ENCODE measurements around the gene EML4.
A peak's percentile ranks its signal among the peaks of the same experiment; 100 is the strongest.

EML4 gene

GRCh38 chr2:42191285-42192009 is 22.3 kb downstream of the EML4 start:
- H3K4me3 Mint-ChIP-seq = no peak overlapping the region
- H3K9me3 Mint-ChIP-seq = no peaks in the 10 kb centered on the region
- H3K36me3 Mint-ChIP-seq (ENCODE audit: low read depth) = peaks cover 8% of the 10 kb centered on the region
- H3K27me3 Mint-ChIP-seq = no peaks in the 10 kb centered on the region
- H3K4me1 Mint-ChIP-seq (ENCODE audit: low read depth) = peaks cover 33% of the 10 kb centered on the region
- no peak overlapping the region for H3K27ac Mint-ChIP-seq
- intact Hi-C loops (cut with micrococcal nuclease) = no loop called here

GRCh38 chr2:42192010-42192373 is 22.8 kb downstream of the EML4 start:
- Mint-ChIP-seq H3K27me3 (no peaks in the 10 kb centered on the region), H3K27ac (no peak overlapping the region), H3K9me3 (no peaks in the 10 kb centered on the region), H3K4me1 (ENCODE audit: low read depth) (peaks cover 38% of the 10 kb centered on the region), H3K36me3 (ENCODE audit: low read depth) (peaks cover 8% of the 10 kb centered on the region), H3K4me3 (no peak overlapping the region)
- intact Hi-C loops (cut with micrococcal nuclease) = no loop called here

GRCh38 chr2:42192652-42193566 is 23.8 kb downstream of the EML4 start:
- peaks cover 8% of the 10 kb centered on the region for H3K36me3 Mint-ChIP-seq (ENCODE audit: low read depth)
- H3K27me3 Mint-ChIP-seq = peaks cover 1% of the 10 kb centered on the region
- peak overlapping the region; percentile 47 for H3K27ac Mint-ChIP-seq
- intact Hi-C loops (cut with micrococcal nuclease) = no loop called here
- H3K9me3 Mint-ChIP-seq = no peaks in the 10 kb centered on the region
- H3K4me3 Mint-ChIP-seq = no peak overlapping the region
- peaks cover 42% of the 10 kb centered on the region for H3K4me1 Mint-ChIP-seq (ENCODE audit: low read depth)

- Mint-ChIP-seq H3K9me3 (no peaks in the 10 kb centered on the region), H3K27ac (peak overlapping the region; percentile 47), H3K36me3 (ENCODE audit: low read depth) (peaks cover 11% of the 10 kb centered on the region), H3K4me3 (no peak overlapping the region), H3K27me3 (peaks cover 9% of the 10 kb centered on the region), H3K4me1 (ENCODE audit: low read depth) (peaks cover 51% of the 10 kb centered on the region)
- intact Hi-C loops (cut with micrococcal nuclease) = no loop called here
Measured at GRCh38 chr2:42193722-42194187, 24.6 kb downstream of the EML4 start.

GRCh38 chr2:42194428-42194827 is 25.3 kb downstream of the EML4 start:
- no peak overlapping the region for H3K4me3 Mint-ChIP-seq
- H3K9me3 Mint-ChIP-seq = no peaks in the 10 kb centered on the region
- peaks cover 12% of the 10 kb centered on the region for H3K27me3 Mint-ChIP-seq
- no peak overlapping the region for H3K27ac Mint-ChIP-seq
- intact Hi-C loops (cut with micrococcal nuclease) = no loop called here
- H3K36me3 Mint-ChIP-seq (ENCODE audit: low read depth) = peaks cover 12% of the 10 kb centered on the region
- peaks cover 57% of the 10 kb centered on the region for H3K4me1 Mint-ChIP-seq (ENCODE audit: low read depth)

- Mint-ChIP-seq H3K36me3 (ENCODE audit: low read depth) (peaks cover 12% of the 10 kb centered on the region), H3K9me3 (no peaks in the 10 kb centered on the region), H3K27me3 (peaks cover 12% of the 10 kb centered on the region), H3K27ac (no peak overlapping the region), H3K4me3 (no peak overlapping the region), H3K4me1 (ENCODE audit: low read depth) (peaks cover 60% of the 10 kb centered on the region)
- intact Hi-C loops (cut with micrococcal nuclease) = no loop called here
Measured at GRCh38 chr2:42195559-42195958, 26.4 kb downstream of the EML4 start.

- Mint-ChIP-seq H3K36me3 (ENCODE audit: low read depth) (peaks cover 12% of the 10 kb centered on the region), H3K27ac (no peak overlapping the region), H3K4me3 (no peak overlapping the region), H3K4me1 (ENCODE audit: low read depth) (peaks cover 63% of the 10 kb centered on the region), H3K27me3 (peaks cover 12% of the 10 kb centered on the region), H3K9me3 (no peaks in the 10 kb centered on the region)
- intact Hi-C loops (cut with micrococcal nuclease) = loop anchor here (1.0 to 2.0 kb wide), 2 partner anchors 27 to 101 kb away; partner anchors contain the start of gene EML4
Measured at GRCh38 chr2:42196070-42196402, 26.9 kb downstream of the EML4 start.

- Mint-ChIP-seq H3K27ac (no peak overlapping the region), H3K4me3 (no peak overlapping the region)
- intact Hi-C loops (cut with micrococcal nuclease) = loop anchor here (1.0 to 2.0 kb wide), 2 partner anchors 28 to 101 kb away; partner anchors contain the start of gene EML4
Measured at GRCh38 chr2:42196403-42197267, 27.5 kb downstream of the EML4 start.

GRCh38 chr2:42197792-42198191 is 28.6 kb downstream of the EML4 start:
- Mint-ChIP-seq H3K36me3 (ENCODE audit: low read depth) (peaks cover 10% of the 10 kb centered on the region), H3K9me3 (no peaks in the 10 kb centered on the region), H3K27me3 (peaks cover 13% of the 10 kb centered on the region), H3K4me3 (no peak overlapping the region), H3K4me1 (ENCODE audit: low read depth) (peaks cover 66% of the 10 kb centered on the region), H3K27ac (peak overlapping the region; percentile 45)
- intact Hi-C loops (cut with micrococcal nuclease) = loop anchor here (2.0 kb wide), 1 partner anchor 29 kb away; the partner anchor contains the start of gene EML4

More at GRCh38 chr2:42196403-42197267, 27.5 kb downstream of the EML4 start:
- H3K9me3 Mint-ChIP-seq = no peaks in the 10 kb centered on the region
- peaks cover 12% of the 10 kb centered on the region for H3K27me3 Mint-ChIP-seq
- peaks cover 8% of the 10 kb centered on the region for H3K36me3 Mint-ChIP-seq (ENCODE audit: low read depth)
- H3K4me1 Mint-ChIP-seq (ENCODE audit: low read depth) = peaks cover 57% of the 10 kb centered on the region

GRCh38 chr2:42198466-42198865 is 29.3 kb downstream of the EML4 start:
- Mint-ChIP-seq H3K27me3 (peaks cover 13% of the 10 kb centered on the region), H3K27ac (peak overlapping the region; percentile 45), H3K4me3 (no peak overlapping the region), H3K9me3 (no peaks in the 10 kb centered on the region), H3K36me3 (ENCODE audit: low read depth) (peaks cover 10% of the 10 kb centered on the region), H3K4me1 (ENCODE audit: low read depth) (peaks cover 63% of the 10 kb centered on the region)
- intact Hi-C loops (cut with micrococcal nuclease) = no loop called here

GRCh38 chr2:42199002-42199401 is 29.8 kb downstream of the EML4 start:
- Mint-ChIP-seq H3K4me1 (ENCODE audit: low read depth) (peaks cover 62% of the 10 kb centered on the region), H3K4me3 (no peak overlapping the region), H3K27ac (peak overlapping the region; percentile 45), H3K36me3 (ENCODE audit: low read depth) (peaks cover 10% of the 10 kb centered on the region), H3K9me3 (no peaks in the 10 kb centered on the region), H3K27me3 (peaks cover 13% of the 10 kb centered on the region)
- intact Hi-C loops (cut with micrococcal nuclease) = loop anchor here (1.0 kb wide), 1 partner anchor 103 kb away; no protein-coding TSS in a partner anchor

- Mint-ChIP-seq H3K27me3 (peaks cover 13% of the 10 kb centered on the region), H3K4me3 (no peak overlapping the region), H3K36me3 (ENCODE audit: low read depth) (peaks cover 10% of the 10 kb centered on the region), H3K4me1 (ENCODE audit: low read depth) (peaks cover 57% of the 10 kb centered on the region), H3K9me3 (no peaks in the 10 kb centered on the region), H3K27ac (peak overlapping the region; percentile 45)
- intact Hi-C loops (cut with micrococcal nuclease) = loop anchor here (1.0 kb wide), 1 partner anchor 103 kb away; no protein-coding TSS in a partner anchor
Measured at GRCh38 chr2:42199626-42200025, 30.5 kb downstream of the EML4 start.
